ENCODE measurements around the gene TGFBR1.

Gene TGFBR1

DNA sequence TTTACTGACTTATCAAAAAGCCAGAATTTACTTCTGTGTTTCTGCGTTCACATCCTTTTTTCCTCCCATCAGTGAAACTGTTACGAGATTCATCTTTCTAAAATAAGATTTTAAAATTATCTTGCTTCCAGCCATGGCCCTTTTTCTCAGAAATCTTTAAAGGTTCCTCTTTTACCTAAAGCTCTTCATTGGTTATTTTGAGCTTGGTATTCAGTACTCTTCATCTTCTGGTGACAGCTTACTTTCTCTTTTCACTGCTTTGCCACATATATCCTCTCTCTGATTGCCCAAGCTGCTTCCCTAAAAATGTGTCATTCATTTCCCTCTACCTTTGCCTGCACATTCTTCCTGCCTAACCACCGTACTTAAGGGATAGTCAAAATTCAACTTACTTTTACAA is 32.3 kb downstream of the TGFBR1 start:
- DNase-seq (ENCODE audit: low read depth): no peak

DNA sequence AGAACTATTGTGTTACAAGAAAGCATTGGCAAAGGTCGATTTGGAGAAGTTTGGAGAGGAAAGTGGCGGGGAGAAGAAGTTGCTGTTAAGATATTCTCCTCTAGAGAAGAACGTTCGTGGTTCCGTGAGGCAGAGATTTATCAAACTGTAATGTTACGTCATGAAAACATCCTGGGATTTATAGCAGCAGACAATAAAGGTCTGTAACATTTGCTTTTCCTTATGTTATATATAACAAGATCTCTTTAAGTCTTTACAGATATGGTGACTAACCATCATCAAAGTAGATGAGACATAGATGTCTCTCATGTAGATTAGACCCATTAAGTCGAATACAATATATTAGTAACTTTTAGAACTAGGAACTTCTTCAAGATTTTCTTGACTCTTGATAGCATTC is 33.0 kb downstream of the TGFBR1 start:
- DNase-seq (ENCODE audit: low read depth): no peak

DNA sequence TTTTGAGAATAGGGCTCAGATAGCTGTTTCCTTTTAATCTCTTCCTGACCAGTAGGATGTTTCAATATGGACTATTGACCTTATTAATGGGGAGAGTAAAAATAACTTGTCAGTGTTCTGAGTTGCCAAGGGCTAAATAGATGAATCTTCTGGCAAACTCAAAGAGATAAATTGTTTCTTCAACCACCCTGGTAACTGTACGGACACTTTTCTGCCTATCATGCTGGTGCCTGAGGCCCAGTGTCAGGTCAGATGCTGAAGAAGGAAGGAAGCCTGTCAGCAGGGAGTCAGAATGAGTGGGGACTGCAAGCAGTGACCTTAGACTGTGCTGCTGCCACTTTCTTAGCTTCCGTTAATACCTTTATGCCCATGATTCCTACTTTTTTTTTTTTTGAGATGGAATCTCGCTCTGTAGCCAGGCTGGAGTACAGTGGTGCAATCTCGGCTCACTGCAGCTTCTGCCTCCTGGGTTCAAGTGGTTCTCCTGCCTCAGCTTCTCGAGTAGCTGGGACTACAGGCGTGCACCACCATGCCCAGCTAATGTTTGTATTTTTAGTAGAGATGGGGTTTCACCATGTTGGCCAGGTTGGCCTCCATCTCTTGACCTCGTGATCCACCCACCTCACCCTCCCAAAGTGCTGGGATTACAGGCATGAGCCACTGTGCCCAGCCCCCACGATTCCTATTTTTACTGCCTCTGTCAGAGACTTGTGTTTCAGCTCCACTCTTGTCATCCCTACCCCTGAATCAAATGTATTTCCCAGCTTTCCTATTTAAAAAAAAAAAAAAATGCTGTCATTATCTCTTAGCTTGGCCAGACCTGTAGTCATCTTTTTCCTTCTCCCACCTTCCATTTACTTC is 33.7 kb downstream of the TGFBR1 start:
- no peak for DNase-seq (ENCODE audit: low read depth)

DNA sequence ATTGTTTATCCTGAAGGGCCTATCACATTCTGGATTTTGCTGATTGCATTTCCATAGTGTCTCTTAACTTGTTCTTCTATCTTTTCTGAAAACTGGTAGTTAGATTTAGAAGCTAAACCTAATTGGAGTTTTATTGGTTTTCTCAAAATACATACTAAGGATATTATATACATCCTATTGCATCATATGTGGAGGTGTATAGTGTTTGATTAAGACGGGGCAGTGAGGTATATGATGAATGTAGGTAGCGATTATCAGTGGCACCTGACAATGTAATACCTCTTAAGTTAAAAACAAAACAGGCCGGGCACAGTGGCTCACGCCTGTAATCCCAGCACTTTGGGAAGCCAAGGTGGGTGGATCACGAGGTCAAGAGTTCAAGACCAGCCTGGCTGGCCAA is 35.0 kb downstream of the TGFBR1 start:
- no peak for DNase-seq (ENCODE audit: low read depth)

DNA sequence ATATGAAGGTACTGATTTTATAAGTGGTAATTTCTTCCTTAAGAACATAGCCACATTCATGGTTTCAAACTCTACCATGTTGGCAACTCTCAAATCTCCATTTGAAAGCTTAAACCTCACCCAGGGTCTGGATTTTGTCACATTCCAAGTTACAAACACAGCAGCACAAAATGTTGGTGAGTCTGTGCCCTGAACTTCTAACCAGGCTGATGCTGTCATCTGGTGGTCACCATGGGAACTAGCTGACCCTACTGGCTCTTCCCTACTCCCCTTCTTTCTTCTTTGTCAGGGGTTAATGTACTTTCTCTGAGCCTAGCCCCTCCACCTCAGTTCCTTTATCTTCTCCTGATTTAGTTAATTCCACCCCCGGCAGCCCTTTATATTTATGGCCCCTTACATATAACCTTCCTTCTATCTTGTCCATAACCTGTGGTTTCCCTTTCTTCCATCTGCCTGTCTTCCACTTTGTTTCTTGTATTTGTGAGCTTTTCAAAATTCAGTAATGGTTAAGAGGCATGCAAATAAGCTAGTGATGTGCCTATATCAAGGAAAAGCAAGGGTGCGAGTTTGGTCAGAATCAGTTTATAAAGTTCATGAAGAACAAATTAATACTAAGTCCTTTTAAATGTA is 35.9 kb downstream of the TGFBR1 start:
- no peak for DNase-seq (ENCODE audit: low read depth)

DNA sequence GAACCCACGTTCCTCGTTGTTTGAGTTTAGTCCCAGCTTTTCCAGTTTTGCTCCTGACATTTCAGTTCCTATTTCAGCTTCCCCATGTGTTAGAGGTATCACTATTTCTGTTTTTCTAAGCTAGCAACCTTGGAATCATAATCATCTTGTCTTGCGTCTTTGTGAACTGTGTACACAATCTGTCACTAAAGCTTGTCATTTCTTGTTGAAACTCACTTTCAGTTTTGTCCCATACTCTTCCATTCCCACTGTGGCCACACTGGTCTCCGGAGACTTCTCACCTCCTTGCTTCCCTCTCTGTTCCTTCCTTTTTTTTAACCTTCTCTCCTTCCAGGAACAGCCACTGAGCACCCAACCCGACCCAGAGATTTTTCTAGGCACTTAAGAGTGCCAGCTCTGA is 36.9 kb downstream of the TGFBR1 start:
- DNase-seq (ENCODE audit: low read depth): no peak

DNA sequence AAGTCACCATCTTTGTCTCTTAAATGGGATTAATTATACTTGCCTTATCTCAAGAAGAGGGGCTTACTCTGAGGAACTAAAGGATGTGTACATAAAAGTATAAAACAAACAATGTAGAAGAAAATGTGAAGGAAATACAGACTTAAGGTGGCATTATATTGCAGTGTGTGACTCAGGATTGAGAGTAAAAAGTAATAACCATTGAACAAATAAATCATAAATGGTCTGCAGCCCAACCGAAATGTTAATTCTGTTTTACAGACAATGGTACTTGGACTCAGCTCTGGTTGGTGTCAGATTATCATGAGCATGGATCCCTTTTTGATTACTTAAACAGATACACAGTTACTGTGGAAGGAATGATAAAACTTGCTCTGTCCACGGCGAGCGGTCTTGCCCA is 37.4 kb downstream of the TGFBR1 start:
- no peak for DNase-seq (ENCODE audit: low read depth)

DNA sequence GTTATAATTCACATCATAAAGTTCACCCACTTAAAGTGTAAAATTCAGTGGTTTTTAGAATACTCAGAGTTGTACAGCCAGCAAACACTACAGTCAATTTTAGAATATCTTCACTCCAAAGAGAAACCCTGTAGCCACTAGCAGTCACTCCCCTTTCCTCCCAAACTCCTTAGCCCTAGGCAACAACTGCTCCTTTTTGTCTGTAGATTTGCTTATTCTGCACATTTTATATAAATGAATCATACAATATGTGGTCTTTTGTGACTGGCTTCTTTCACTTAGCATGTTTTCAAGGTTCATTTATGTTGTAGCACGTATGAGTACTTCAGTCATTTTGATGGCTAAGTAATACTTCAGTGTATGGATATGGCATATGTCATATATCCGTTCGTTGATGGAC is 38.7 kb downstream of the TGFBR1 start:
- DNase-seq (ENCODE audit: low read depth): no peak

DNA sequence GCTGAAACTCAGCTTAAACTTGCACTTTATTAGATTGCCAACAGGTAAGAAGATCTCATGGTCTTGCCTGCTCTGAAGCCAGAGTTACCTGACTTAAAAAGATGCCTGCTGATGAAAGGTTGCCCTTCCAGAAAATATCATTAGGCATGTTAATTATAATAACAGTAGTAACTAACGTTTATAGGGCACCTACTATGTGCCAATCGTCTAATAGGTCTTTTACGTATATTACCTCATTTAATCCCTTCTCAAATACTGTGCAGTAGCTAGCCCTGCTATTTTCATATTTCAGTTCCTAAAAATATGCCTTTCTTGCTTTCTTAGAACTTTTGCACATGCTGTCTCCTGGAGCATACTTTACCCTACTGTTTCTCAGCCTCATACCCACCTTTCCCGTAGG is 40.1 kb downstream of the TGFBR1 start:
- no peak for DNase-seq (ENCODE audit: low read depth)

DNA sequence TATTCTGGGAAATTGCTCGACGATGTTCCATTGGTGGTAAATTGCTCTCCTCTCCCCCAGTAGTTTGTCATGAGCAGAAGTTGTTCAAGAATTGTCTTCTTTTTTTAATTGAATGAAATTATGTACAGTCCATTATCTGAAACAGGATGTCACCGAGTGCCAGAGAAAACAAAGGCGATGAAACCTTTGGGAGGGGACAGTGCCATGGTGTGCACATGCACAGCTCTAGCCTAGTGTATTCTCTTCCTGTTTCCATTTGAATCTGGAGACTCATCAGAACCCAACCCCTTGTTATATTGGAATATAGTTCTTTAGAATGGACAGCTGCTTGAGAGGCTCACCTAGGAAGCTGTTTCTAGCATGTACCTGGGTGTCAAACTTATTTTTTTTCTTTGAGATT is 41.7 kb downstream of the TGFBR1 start:
- DNase-seq (ENCODE audit: low read depth): no peak

DNA sequence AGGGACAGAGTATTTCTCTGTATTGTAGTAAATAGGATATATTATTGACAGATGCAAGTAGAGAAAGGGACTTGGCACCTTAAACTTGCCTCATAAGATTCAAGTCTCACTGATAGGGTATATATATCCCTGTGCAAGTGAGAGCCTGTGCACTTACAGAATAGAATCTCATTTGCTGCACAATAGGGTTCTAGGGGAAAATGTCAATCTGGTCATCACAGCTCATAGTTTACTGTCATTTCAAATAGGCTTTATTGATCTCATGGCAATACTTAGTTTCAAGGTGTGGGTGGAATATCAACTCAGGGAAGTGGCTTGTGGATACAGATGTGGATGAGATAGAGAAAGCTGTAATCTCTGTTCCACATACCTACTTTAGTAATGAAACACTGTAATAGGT is 42.3 kb downstream of the TGFBR1 start:
- DNase-seq (ENCODE audit: low read depth): no peak

DNA sequence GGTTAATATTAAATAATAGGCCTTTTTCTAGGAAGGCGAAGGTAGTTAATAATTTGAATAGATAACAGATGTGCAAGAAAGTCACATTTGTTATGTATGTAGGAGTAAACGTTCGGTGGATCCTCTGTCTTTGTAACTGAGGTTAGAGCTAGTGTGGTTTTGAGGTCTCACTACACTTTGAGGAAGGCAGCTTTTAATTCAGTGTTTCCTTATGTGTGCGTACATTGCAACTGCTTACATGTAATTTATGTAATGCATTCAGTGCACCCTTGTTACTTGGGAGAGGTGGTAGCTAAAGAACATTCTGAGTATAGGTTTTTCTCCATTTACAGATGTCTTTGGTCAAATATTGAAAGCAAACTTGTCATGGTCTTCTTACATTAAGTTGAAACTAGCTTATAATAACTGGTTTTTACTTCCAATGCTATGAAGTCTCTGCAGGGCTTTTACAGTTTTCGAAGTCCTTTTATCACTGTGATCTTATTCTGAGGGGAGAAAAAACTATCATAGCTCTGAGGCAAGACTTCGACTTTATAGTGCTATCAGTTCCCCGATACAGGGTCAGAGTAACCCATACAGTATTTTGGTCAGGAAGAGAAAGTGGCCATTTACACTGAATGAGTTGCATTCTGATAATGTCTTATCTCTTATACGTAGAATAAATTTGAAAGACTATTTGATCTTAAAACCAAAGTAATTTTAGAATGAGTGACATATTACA is 45.7 kb downstream of the TGFBR1 start:
- DNase-seq (ENCODE audit: low read depth): no peak

DNA sequence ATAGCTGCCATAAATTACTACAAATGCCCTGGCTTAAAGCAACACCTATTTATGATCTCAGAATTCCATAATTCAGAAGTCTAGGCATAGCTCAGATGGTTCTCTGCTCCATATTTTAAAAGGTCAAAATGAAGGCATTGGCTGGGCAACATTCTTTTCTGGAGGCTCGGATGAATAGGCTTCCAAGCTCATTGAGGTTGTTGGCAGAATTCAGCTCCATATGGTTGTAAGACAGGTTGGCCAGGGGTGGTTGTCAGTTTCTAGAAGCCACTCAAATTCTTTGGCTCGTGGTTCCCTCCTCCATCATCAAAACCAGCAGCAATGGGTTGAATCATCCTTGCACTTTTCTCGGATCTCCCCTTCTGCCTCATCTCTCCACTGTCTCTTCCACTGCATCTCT is 49.4 kb downstream of the TGFBR1 start:
- no peak for DNase-seq (ENCODE audit: low read depth)

DNA sequence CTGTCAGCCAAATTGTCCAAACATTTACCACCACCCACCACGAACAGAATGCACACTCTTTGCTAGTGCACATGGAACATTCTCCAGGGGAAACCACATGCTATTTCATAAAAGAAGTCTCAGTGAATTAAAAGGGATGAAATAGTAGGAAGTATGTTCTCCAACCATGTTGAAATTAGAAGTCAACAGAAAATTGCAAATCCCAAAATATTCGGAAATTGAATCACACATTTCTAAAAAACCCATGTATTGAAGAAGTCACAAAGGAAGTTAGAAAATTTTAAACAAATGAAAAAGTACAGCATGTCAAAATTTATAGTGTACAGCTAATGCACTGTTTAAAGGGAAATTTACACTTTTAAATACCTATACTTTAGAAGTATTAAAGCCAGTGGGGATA is 50.8 kb downstream of the TGFBR1 start:
- DNase-seq (ENCODE audit: low read depth): no peak

DNA sequence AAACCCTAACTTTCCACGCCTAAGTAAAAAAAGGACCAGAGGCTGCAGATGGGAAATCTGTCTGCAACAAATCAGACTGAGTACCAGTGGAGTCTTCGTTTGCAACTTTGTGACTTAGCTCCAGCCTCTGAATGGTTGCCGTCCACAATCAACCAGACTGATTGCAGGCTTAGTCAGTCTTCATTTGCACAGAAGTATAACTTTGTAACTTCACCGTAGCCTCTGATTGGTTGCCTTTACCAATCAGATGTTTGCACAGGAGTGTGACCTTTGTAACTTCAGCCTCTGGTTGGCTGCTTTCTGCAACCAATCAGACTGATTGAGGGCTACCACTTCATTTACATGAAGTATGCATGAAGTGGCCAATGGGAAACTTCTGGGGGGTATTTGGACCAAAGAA is 53.7 kb downstream of the TGFBR1 start:
- no peak for DNase-seq (ENCODE audit: low read depth)

DNA sequence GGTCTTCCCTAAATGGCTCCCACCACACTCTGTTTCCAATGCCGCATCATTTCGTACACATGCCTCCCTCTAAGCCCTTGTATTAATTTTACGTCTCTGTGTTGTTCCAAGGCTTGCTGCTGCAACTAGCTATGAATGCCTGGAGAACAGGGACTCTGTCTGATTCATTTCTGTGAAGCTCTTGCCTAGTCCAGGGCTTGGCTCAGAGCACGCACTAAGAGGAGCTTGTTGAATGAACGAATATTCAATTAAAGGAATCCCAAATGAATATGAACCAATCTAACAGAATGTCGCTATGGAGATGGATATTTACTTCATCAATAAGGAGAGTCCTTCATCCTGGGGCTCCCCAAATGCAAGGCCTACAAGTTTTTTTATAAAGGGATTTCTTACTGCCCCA is 55.3 kb downstream of the TGFBR1 start:
- DNase-seq (ENCODE audit: low read depth): no peak

DNA sequence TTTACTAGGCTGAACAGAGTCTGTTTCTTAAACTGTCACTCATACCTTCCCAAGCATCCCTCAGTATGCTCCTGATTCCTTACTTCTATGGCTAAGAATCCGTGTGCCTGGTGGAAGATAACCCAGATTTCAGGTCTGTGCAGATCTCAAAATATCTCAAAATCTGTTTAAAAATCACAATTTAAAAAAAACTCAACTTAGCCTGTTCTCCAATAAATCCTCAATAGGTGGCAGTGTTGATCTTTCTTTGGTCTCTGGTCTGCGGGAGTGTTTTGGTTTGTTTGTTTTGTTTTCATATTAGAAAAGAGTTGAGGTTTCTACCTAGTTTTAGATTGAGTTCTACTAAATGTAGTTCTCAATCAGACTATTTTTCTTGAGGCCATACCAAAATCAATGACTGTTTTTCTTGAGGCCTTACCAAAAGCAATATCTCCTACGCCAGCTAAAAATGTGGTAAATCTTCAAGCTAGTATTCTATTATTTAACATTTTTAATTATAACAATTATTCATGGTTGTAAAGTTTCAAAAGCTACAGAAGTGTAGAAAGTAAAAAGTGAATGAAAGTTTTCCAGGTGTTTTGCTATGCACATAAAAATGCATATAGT is 57.9 kb downstream of the TGFBR1 start:
- no peak for DNase-seq (ENCODE audit: low read depth)

DNA sequence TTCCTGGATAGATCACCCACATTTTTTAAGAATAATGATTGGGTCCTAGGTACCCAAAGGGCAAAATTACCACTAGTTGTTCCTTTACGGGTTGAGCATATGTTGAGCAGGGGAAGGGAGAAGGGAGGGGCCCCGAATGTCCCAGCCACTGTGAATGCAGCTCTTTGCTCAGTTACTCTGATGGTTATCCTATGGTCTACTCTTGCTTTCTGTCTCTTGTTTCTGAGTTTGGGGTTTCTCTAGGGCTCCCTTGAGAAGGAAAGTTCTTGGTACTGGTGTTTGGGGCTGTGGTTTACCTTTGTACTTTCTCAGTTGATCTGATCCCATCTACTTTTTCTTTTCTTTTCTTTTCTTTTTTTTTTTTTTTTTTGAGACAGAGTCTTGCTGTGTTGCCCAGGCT is 61.2 kb downstream of the TGFBR1 start:
- no peak for DNase-seq (ENCODE audit: low read depth)

DNA sequence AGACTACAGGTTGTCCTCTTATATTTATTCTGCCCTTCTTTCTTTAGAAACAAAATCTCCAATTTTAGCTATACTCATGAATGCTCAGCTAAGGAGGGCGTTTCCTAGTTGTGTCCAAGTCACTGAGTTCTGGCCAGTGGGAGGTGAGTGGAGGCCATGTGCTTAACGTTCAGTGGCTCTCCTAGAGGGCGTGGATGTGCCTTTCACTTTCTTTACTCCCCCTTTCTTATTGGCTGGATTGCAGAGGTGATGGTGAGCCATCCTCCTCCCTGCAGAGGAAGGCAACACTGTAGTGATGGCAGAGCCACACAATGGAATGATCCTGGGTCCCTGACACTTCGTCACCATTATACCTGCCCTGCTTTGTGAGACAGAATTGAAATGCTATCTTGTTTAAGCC is 62.2 kb downstream of the TGFBR1 start:
- DNase-seq (ENCODE audit: low read depth): no peak

DNA sequence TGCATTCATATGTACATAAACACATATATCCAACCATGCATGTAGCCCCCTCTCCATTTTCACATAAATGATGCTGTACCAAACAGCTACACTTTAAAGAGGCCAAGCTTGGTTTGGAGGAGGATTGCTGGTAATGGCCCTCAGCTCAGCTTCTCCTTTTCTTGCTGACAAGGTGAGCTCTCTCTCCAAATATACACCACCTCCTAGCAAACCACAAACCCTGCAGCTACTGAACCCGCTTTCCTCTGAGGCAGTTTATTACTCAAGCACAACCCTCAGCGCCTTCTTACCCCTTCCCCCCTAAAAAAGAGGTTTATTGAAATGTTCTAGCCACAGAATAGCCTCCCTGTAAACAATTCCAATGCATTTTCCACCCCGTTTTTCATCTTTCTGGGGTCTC is 62.8 kb downstream of the TGFBR1 start:
- DNase-seq (ENCODE audit: low read depth): no peak

DNA sequence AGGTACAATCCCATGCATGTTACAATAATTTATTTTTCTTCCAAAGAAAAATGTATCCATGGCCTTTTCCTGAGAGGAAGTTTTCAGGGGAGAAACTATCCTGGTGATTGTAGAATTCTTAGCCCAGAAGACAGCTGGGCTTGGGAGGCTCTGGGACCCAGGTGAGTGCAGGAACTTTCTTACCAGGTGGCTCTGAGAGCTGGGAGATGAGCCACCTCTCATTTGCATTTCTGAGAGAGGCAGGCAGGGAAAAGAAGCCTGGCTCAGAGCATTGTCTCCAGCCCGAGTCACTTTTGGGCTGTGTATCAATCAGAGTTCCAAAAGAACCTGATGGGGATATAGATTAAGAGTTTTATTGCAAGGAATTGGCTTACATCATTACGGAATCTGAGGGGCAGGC is 64.2 kb downstream of the TGFBR1 start:
- DNase-seq (ENCODE audit: low read depth): no peak

DNA sequence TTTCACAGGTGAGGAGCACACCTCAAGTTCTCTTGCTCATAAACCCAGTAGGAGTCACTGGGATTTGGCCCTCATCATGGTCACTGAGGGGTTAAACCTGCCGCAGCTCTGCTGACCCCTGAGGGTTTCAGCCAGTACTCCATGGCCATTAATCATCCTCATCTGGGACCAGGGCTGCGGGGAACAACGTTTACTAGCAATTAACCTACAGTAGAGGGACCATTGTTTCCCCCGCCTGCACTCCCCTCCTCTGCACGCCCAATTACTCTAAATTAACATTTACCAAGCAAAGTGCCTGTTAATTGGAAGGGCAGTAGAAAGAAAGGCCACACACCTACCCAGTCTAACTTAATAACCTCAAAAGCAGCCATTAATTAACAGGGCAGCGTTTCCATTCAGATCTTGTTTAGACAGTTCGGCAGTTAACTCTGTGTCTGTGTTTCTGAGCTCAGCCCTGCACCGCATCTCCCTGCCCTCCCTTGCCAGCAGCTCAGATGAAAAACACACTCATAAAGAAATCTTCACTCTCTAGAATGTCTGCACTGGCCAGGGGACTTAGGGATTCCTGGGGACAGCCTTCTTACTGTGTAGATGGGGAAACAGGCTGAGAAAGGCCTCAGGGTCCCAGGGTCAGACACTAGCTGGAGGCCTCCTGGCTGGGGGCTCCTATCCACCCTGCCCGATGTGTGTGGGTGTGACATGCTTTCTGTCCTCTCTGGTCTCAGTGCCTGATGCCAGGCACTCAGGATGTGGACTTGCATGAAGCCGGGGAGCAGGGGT is 65.3 kb downstream of the TGFBR1 start:
- DNase-seq (ENCODE audit: low read depth): no peak
